Thoracic aorta (tissue), 2 donors: ENCODE data around the gene TAF1. TPM values are rescaled to one million over a fixed set of nuclear protein-coding genes. Genes with fewer than 3 reads are reported as not detected.
"Not testable (repeated sequence)": the region's sequence is repeated elsewhere in the genome, so short reads cannot be mapped to it uniquely, and the experiment has no call there.

Experiments used
- ATAC-seq: fragments of 150-250 bp; one replicate; pipeline ENCODE4 v1.8.0; 2017; ENCODE audit warnings: low read depth; ENCODE audit not compliant: insufficient number of reproducible peaks, low FRiP score
- DNase-seq: peaks from one replicate; pipeline ENCODE4 v3.0.0-alpha.2; 2020; ENCODE audit warnings: low spot score
- H3K27ac ChIP-seq, 2 donors: fragments of 200-600 bp; sonication (generic); 1 replicate in 1 of 2; 2 replicates in 1 of 2; pipeline ENCODE4 v1.5.1; 2016; ENCODE audit warnings: mild to moderate bottlenecking in 2 of 2, moderate library complexity in 2 of 2
- H3K27me3 ChIP-seq: fragments of 200-600 bp; sonication (generic); replicated peaks from 2 replicates; pipeline ENCODE4 v1.6.0; 2016; ENCODE audit warnings: mild to moderate bottlenecking; ENCODE audit not compliant: insufficient read depth
- H3K36me3 ChIP-seq: fragments of 200-600 bp; sonication (generic); one replicate; pipeline ENCODE4 v1.5.1; 2016
- H3K4me1 ChIP-seq, 2 donors: fragments of 200-600 bp; sonication (generic); 1 replicate in 1 of 2; 2 replicates in 1 of 2; pipeline versions ENCODE4 v1.5.1 to v1.6.0; 2016; ENCODE audit warnings: low read depth in 2 of 2, mild to moderate bottlenecking in 1 of 2; ENCODE audit not compliant: control insufficient read depth in 1 of 2
- H3K4me3 ChIP-seq: fragments of 200-600 bp; sonication (generic); 2 replicates; pipeline ENCODE4 v1.5.1; 2016; ENCODE audit warnings: mild to moderate bottlenecking
- H3K9me3 ChIP-seq: fragments of 200-600 bp; sonication (generic); 2 replicates; pipeline ENCODE4 v1.5.1; 2016
- CTCF ChIP-seq: fragments of 200-600 bp; sonication (generic); IDR thresholded peaks from one replicate; pipeline ENCODE4 v1.5.1; 2019; ENCODE audit warnings: antibody characterized with exemption
- total RNA-seq, 2 donors: library from RNA; depleted of rRNA; stranded (reverse); fragments of >200 nt; gene quantifications; one replicate each; pipeline versions ENCODE4 v1.1.0 to v1.2.3, GENCODE V29; 2016

Gene TAF1
- total RNA-seq, 2 donors from 2014 or later: 38.0 to 81.0 TPM

GRCh38 chrX:71439896-71440295 lies 73.7 kb downstream of the TAF1 start:
- no peak for TF ChIP-seq CTCF
- Histone ChIP-seq H3K27me3 (no peaks in the 10 kb centered on the region), H3K27ac (no peak overlapping the region), H3K4me1 (no peaks in the 10 kb centered on the region), H3K4me3 (no peak overlapping the region), H3K36me3 (peaks cover 4% of the 10 kb centered on the region), H3K9me3 (no peaks in the 10 kb centered on the region)
- DNase-seq (no peak), ATAC-seq (no peak)

GRCh38 chrX:71440401-71440800 lies 74.2 kb downstream of the TAF1 start:
- H3K4me3 ChIP-seq: no peak overlapping the region
- no peak for TF ChIP-seq CTCF

GRCh38 chrX:71441809-71442208 lies 75.7 kb downstream of the TAF1 start:
- ATAC-seq, H3K27me3 ChIP-seq, H3K4me1 ChIP-seq, H3K4me3 ChIP-seq, DNase-seq, H3K36me3 ChIP-seq, H3K9me3 ChIP-seq, H3K27ac ChIP-seq: not testable (repeated sequence)

More at GRCh38 chrX:71440401-71440800, 74.2 kb downstream of the TAF1 start:
- DNase-seq (no peak), ATAC-seq (no peak)
- Histone ChIP-seq H3K9me3 (no peaks in the 10 kb centered on the region), H3K27ac (no peak overlapping the region), H3K4me1 (no peaks in the 10 kb centered on the region), H3K27me3 (no peaks in the 10 kb centered on the region), H3K36me3 (peaks cover 4% of the 10 kb centered on the region)

GRCh38 chrX:71450433-71451106 lies 84.4 kb downstream of the TAF1 start:
- TF ChIP-seq CTCF: no peak
- H3K9me3 ChIP-seq: no peaks in the 10 kb centered on the region
- H3K36me3 ChIP-seq: peaks cover 11% of the 10 kb centered on the region
- no peak overlapping the region for H3K4me3 ChIP-seq
- no peak overlapping the region for H3K27ac ChIP-seq
- no peaks in the 10 kb centered on the region for H3K4me1 ChIP-seq
- no peak for ATAC-seq
- no peaks in the 10 kb centered on the region for H3K27me3 ChIP-seq
- DNase-seq: no peak

- H3K9me3 ChIP-seq, H3K27me3 ChIP-seq, H3K4me3 ChIP-seq, ATAC-seq, DNase-seq, H3K27ac ChIP-seq, H3K4me1 ChIP-seq: not testable (repeated sequence)
- H3K36me3 ChIP-seq: peaks cover 15% of the 10 kb centered on the region
Observed at GRCh38 chrX:71451518-71451917, 85.4 kb downstream of the TAF1 start.

GRCh38 chrX:71453056-71453455 lies 86.9 kb downstream of the TAF1 start:
- Histone ChIP-seq H3K4me3 (no peak overlapping the region), H3K27ac (no peak overlapping the region), H3K36me3 (peaks cover 19% of the 10 kb centered on the region), H3K4me1 (no peaks in the 10 kb centered on the region), H3K9me3 (no peaks in the 10 kb centered on the region), H3K27me3 (no peaks in the 10 kb centered on the region)
- TF ChIP-seq CTCF: no peak
- ATAC-seq (no peak), DNase-seq (no peak)
